ENCODE data around the gene MRAP. TPM values are rescaled to one million over a fixed set of nuclear protein-coding genes. Genes with fewer than 3 reads are reported as not detected.

MRAP gene
- polyA plus RNA-seq, 2 of the 4 experiments (the other 2 are of a cell fraction) = not detected

- TF ChIP-seq ELK1 (IDR thresholded peaks at IDR 0.05; ENCODE audit: low read depth, low read length) = no peak
- TF ChIP-seq ZC3H11A (IDR thresholded peaks at IDR 0.05) = no peak
- TF ChIP-seq MAX (IDR thresholded peaks at IDR 0.05) = no peak
- TF ChIP-seq FOSL2 (IDR thresholded peaks at IDR 0.05) = no peak
- TF ChIP-seq FOSL2 (CRISPR knock-in tag; IDR thresholded peaks at IDR 0.05) = no peak
- no peak for TF ChIP-seq CBX2 (IDR thresholded peaks at IDR 0.05; ENCODE audit: borderline replicate concordance, low read depth)
Observed at GRCh38 chr21:32311621-32312020, 13.0 kb downstream of the MRAP start (continued).

- TF ChIP-seq BCL3 (IDR thresholded peaks at IDR 0.05) = no peak
- TF ChIP-seq RCOR1 (IDR thresholded peaks at IDR 0.05; ENCODE audit: low read depth, low read length) = no peak
- no peak for TF ChIP-seq HDAC2 (IDR thresholded peaks at IDR 0.05)
- TF ChIP-seq CEBPB (IDR thresholded peaks at IDR 0.05) = no peak
- TF ChIP-seq CHD4 (IDR thresholded peaks at IDR 0.05; ENCODE audit: borderline replicate concordance) = no peak
- no peak for TF ChIP-seq EHF (CRISPR knock-in tag; IDR thresholded peaks at IDR 0.05)
- no peak for TF ChIP-seq SREBF2 (IDR thresholded peaks at IDR 0.05)
- no peak for TF ChIP-seq ZNF302 (CRISPR knock-in tag; IDR thresholded peaks at IDR 0.05)
- no peak for TF ChIP-seq NR3C1 (IDR thresholded peaks at IDR 0.05)
- no peak for TF ChIP-seq JUNB (IDR thresholded peaks at IDR 0.05)
- no peak for TF ChIP-seq EP300 (IDR thresholded peaks at IDR 0.05)
- no peak for TF ChIP-seq ESRRA (IDR thresholded peaks at IDR 0.05; ENCODE audit: borderline replicate concordance, low read length)
- no peak for TF ChIP-seq PHF8 (IDR thresholded peaks at IDR 0.05; ENCODE audit: borderline replicate concordance, low read depth)
- no peak for TF ChIP-seq ZFP36 (IDR thresholded peaks at IDR 0.05; ENCODE audit: borderline replicate concordance, partially characterized antibody)
- no peak for TF ChIP-seq RFX5 (IDR thresholded peaks at IDR 0.05)
- no peak for TF ChIP-seq HOXA7 (CRISPR knock-in tag; IDR thresholded peaks at IDR 0.05)
- TF ChIP-seq USF2 (IDR thresholded peaks at IDR 0.05) = no peak
- no peak for TF ChIP-seq KDM1A (IDR thresholded peaks at IDR 0.05; ENCODE audit: low read depth)
- no peak for TF ChIP-seq SMC3 (IDR thresholded peaks at IDR 0.05)
- FAIRE-seq = no peak
- 95% methylated on average over 5 of the region's 5 CpGs for WGBS (ENCODE audit: missing lambda C conversion rate)
- H3K4me1 ChIP-seq = no peaks in the 10 kb centered on the region
- no peak overlapping the region for H3K4me2 ChIP-seq
- ATAC-seq = no peak
- no peaks in the 10 kb centered on the region for H3K9me3 ChIP-seq
- DNase-seq (ENCODE audit: low read depth in 1 of 2, low spot score in 1 of 2) = no peak
- CTCF ChIA-PET = interaction anchor here (0.8 kb wide), 1 partner anchor 288 kb away, joined by 3 read pairs; no protein-coding TSS in a partner anchor
- no peak overlapping the region for H3K27ac ChIP-seq
- POLR2A ChIA-PET = no interaction called here
- no peak overlapping the region for H3K4me3 ChIP-seq
Observed at GRCh38 chr21:32312326-32312725, 13.7 kb downstream of the MRAP start.

GRCh38 chr21:32312976-32313375, 14.3 kb downstream of the MRAP start:
- no peak for FAIRE-seq
- TF ChIP-seq ATOH8 (CRISPR knock-in tag; IDR thresholded peaks at IDR 0.05; ENCODE audit: low read depth) (no peak), RCOR1 (IDR thresholded peaks at IDR 0.05; ENCODE audit: low read depth, low read length) (no peak), E2F6 (IDR thresholded peaks at IDR 0.05; ENCODE audit: borderline replicate concordance, low read depth) (no peak), CHD2 (IDR thresholded peaks at IDR 0.05; ENCODE audit: low read length, partially characterized antibody) (no peak), USF2 (IDR thresholded peaks at IDR 0.05) (no peak), HOXA7 (CRISPR knock-in tag; IDR thresholded peaks at IDR 0.05) (no peak), JUNB (IDR thresholded peaks at IDR 0.05) (no peak), MAX (IDR thresholded peaks at IDR 0.05) (no peak), EHF (CRISPR knock-in tag; IDR thresholded peaks at IDR 0.05) (no peak), HES2 (IDR thresholded peaks at IDR 0.05) (no peak), FOSB (CRISPR knock-in tag; IDR thresholded peaks at IDR 0.05) (no peak)

More at GRCh38 chr21:32312976-32313375, 14.3 kb downstream of the MRAP start:
- Histone ChIP-seq H3K4me1 (no peaks in the 10 kb centered on the region), H3K4me2 (no peak overlapping the region), H3K27ac (no peak overlapping the region), H3K4me3 (no peak overlapping the region), H3K9me3 (no peaks in the 10 kb centered on the region)
- ATAC-seq (no peak), DNase-seq (ENCODE audit: low read depth in 1 of 2, low spot score in 1 of 2) (no peak)
- CTCF ChIA-PET = interaction anchor here (0.8 to 1.4 kb wide), 2 partner anchors 287 to 288 kb away, joined by 3 to 7 read pairs; no protein-coding TSS in a partner anchor
- POLR2A ChIA-PET = no interaction called here
- 93% methylated on average over 6 of the region's 6 CpGs for whole genome bisulfite sequencing (ENCODE audit: missing lambda C conversion rate)

Measured in A549 (cell line).